NT2/D1 (cell line): Measurements from ENCODE around the gene HAUS8.

Experiments
- SUZ12 ChIP-seq: IDR thresholded peaks from 2 replicates; pipeline ENCODE4 v1.6.1; 2011; ENCODE audit not compliant: insufficient read length, insufficient read depth; ENCODE audit errors: extremely low read depth
- YY1 ChIP-seq: IDR thresholded peaks from 2 replicates; pipeline ENCODE4 v1.6.1; 2011; ENCODE audit not compliant: insufficient read length, insufficient read depth
- ZNF274 ChIP-seq: IDR thresholded peaks from 2 replicates; pipeline ENCODE4 v1.6.1; 2011; ENCODE audit warnings: mild to moderate bottlenecking, low read depth, low read length

- TF ChIP-seq SUZ12 (no peak), YY1 (no peak), ZNF274 (no peak)
Measured at GRCh38 chr19:17058236-17058635, 17.0 kb downstream of the HAUS8 start.
